NCI-H2029 treated with DMSO at 0.1 percent for 48 hours (cell line): ENCODE data around the gene TGM3.
A peak's percentile ranks its signal among the peaks of the same experiment; 100 is the strongest.

Experiments used
- DNase-seq: peaks from one replicate; lab custom pipeline; 2025; lab: John Stamatoyannopoulos, UW

The TGM3 gene

GRCh38 chr20:2305479-2305878, 9.7 kb downstream of the TGM3 start:
- no peak for DNase-seq

- peak; percentile 70 for DNase-seq
Observed at GRCh38 chr20:2305946-2306345, 10.1 kb downstream of the TGM3 start.

GRCh38 chr20:2307136-2307535, 11.3 kb downstream of the TGM3 start:
- no peak for DNase-seq

GRCh38 chr20:2311329-2311728, 15.5 kb downstream of the TGM3 start:
- DNase-seq, result no peak

GRCh38 chr20:2312876-2313275, 17.1 kb downstream of the TGM3 start:
- no peak for DNase-seq

GRCh38 chr20:2313316-2313715, 17.5 kb downstream of the TGM3 start:
- DNase-seq, result no peak

DNA sequence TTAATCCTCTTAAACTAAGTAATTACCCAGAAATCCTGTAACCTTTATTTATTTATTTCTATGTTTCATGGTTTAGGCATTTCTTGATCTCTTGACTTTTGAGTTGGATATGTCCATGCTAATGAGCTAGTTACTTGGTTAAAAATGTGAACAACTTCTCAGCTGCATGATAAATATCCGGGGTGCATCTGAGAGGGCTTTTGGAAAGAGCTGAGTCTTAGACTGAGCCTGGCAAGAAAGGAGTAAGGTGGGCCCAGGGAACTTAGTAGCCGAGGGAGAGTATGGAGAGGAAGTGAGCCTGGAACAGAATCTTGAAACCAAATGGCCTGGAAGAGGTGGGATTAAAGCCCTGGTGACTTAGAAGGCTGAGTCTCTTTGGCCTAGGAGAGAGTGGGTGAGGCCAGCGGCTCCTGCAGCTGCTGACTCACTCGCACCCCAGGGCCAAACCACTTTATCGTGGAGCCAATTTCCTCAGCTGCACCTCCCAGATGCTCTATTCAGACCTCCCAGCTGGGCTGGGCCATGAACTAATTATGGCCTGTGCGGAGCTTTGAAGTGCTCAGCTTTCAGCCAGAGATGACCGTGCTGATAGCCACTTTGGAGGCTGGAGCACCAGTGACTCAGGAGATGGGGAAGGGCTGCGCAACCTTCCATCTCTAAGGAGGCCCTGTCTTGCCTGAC, 19.1 kb downstream of the TGM3 start:
- no peak for DNase-seq

- DNase-seq, result no peak
Observed at GRCh38 chr20:2315440-2315778, 19.6 kb downstream of the TGM3 start.

- DNase-seq, result no peak
Observed at GRCh38 chr20:2316847-2317495, 21.2 kb downstream of the TGM3 start.

GRCh38 chr20:2320813-2321658, 25.2 kb downstream of the TGM3 start:
- no peak for DNase-seq

- no peak for DNase-seq
Observed at GRCh38 chr20:2323051-2323450, 27.2 kb downstream of the TGM3 start.

DNA sequence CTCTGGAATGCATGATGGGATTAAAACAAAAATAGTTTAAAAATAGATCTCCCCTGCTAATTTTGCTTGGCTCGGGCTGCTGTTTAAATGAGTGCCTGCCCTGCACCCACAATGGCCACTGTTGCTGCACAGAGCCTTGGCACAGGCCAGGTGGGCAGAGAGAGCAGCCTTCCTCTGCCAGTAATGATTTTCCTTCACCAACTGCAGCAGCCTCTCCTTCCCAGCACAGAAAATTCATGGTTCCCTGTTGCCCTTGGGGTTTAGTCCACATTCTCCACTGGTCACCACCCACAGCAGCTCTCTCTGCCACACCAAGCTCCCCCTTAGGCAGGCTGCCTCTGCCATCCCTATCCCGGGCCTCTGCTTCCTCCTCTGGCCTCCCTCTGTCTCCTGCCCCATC, 30.2 kb downstream of the TGM3 start:
- DNase-seq, result no peak

- no peak for DNase-seq
Observed at GRCh38 chr20:2327620-2328555, 32.1 kb downstream of the TGM3 start.

GRCh38 chr20:2329286-2329685, 33.5 kb downstream of the TGM3 start:
- DNase-seq, result no peak

DNA sequence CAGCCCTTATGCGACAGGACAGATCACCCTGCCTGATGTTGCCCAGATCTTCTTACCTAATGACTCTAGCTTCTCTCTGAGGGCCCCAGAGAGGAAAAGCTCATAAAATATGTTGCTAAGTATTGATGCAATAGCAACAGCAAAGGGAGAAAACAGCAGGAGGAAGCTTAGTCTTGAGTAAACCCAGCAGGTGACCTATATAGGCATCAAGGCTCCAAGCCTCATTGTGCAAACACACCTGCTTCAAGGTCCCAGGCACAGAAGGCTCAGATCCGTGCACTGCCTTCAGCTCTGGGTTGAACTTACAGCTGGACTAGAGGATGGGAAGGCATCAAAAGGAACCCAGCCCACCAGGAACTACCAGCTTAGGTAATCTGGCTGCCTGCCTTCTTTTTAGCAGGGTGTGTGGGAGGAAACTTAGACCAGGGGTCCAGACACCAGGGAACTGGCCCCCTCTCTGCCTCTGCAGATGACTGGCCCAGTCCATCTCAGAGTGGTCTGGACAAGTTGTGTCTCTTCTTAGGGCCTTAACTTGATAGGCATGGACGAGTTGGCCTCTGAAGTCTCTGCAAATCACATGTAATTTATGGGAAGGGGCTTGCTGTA, 34.4 kb downstream of the TGM3 start:
- DNase-seq, result peak; percentile 50

GRCh38 chr20:2331106-2331505, 35.3 kb downstream of the TGM3 start:
- no peak for DNase-seq

- no peak for DNase-seq
Observed at GRCh38 chr20:2331901-2332565, 36.2 kb downstream of the TGM3 start.

- no peak for DNase-seq
Observed at GRCh38 chr20:2332711-2333110, 36.9 kb downstream of the TGM3 start.

- no peak for DNase-seq
Observed at GRCh38 chr20:2333821-2334220, 38.0 kb downstream of the TGM3 start.

DNA sequence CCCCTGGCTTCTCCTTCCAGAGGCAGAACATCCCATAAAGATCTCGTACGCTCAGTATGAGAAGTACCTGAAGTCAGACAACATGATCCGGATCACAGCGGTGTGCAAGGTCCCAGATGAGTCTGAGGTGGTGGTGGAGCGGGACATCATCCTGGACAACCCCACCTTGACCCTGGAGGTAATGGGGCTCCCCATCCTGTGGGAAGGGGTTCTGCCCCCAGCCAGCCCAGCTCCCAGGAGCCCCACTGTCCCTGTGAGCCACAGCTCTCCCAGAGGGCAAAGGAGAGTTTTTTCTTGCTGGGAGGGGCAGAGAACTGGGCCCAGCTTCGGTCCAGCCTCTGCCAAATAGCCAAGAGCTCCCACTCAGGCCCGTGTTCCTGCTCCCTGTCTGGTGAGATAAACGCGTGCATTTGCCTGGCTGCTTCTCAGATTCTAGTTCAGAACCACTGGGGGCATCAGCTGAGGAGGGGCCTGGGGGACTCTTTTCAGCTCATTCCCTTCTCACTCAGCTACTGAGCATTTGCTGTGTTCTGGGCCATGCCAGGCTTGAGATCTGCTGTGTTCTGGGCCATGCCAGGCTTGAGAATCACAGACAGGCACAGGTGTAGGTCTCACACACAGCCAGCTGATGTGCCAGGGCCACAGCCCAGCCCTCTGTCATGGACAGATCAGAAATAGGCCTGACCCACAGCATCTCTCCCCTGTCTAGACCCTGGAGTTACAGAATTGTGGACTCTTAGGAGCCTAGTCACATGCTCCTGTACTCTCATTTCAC, 39.5 kb downstream of the TGM3 start:
- DNase-seq, result no peak
